GM20000 (cell line): Measurements from ENCODE around the gene FXYD6.
"Not testable (repeated sequence)": the region's sequence is repeated elsewhere in the genome, so short reads cannot be mapped to it uniquely, and the experiment has no call there.

Source experiments
- DNase-seq: peaks from one replicate; pipeline ENCODE4 v3.0.0; 2012; ENCODE audit warnings: low spot score
- TF ChIP-seq, protein P1 (sequence below): IDR thresholded peaks from 2 replicates; pipeline ENCODE4 v1.5.1; 2012; ENCODE audit warnings: mild to moderate bottlenecking, control low read depth; ENCODE audit errors: extremely low read depth, missing control alignments

FXYD6 gene

DNA sequence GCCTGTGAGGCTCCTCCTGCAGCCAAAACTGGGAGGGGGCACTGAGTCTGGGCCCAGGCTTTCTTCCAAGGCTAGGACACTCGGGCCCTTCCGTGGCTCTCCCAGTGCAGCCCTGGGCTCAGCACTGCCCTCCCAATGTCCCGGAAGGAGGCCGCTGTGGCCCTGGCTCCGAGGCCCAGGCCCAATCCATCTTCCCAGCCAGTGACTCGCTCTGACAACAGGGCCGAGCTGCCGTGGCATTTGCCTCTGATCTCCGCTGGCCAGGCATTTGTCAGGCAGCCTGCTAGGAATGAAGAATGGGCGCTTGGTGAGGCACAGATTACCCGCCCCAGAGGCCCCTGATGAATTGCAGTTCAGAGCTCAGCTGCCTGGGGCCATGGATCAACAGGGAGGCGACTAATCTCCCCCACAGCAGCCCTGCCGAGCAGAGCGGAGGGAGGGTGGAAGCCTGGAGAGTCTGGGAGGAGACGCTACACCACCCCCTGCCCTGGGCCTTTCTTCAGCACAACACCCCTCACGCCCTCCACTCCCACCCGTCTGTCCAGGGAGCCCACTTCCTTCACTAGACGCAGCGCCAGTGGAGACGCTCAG lies 60.2 kb downstream of the FXYD6 start:
- DNase-seq, result no peak
- TF ChIP-seq, protein P1, sequence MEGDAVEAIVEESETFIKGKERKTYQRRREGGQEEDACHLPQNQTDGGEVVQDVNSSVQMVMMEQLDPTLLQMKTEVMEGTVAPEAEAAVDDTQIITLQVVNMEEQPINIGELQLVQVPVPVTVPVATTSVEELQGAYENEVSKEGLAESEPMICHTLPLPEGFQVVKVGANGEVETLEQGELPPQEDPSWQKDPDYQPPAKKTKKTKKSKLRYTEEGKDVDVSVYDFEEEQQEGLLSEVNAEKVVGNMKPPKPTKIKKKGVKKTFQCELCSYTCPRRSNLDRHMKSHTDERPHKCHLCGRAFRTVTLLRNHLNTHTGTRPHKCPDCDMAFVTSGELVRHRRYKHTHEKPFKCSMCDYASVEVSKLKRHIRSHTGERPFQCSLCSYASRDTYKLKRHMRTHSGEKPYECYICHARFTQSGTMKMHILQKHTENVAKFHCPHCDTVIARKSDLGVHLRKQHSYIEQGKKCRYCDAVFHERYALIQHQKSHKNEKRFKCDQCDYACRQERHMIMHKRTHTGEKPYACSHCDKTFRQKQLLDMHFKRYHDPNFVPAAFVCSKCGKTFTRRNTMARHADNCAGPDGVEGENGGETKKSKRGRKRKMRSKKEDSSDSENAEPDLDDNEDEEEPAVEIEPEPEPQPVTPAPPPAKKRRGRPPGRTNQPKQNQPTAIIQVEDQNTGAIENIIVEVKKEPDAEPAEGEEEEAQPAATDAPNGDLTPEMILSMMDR, result no peak

DNA sequence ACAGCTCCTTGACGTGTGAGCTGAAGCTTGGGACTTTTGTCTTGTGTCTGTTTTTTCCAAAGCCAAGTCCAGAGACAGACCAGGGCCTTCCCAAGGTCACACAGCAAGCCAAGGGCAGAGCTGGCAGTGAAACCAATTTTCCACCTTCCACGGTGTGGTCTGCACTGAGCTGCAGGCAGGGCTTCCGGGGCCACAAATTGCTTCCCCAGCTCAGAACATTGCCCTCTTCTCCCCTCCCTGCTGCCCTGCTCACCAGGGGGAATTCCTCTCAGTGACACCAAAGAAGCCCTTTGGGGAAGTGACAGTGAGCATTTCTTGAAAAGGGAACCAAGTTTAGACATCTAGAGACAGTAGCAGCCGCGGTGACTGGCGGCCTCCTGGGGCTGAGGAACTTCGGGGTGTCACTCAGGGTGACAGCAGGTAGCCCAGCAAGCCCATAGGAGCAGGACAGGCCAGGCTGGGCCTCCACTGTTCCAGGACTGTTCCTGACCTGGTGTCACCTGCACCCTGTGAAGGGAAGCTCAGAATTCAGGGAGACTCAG lies 61.1 kb downstream of the FXYD6 start:
- TF ChIP-seq, protein P1, result no peak
- DNase-seq, result peak; percentile 75

DNA sequence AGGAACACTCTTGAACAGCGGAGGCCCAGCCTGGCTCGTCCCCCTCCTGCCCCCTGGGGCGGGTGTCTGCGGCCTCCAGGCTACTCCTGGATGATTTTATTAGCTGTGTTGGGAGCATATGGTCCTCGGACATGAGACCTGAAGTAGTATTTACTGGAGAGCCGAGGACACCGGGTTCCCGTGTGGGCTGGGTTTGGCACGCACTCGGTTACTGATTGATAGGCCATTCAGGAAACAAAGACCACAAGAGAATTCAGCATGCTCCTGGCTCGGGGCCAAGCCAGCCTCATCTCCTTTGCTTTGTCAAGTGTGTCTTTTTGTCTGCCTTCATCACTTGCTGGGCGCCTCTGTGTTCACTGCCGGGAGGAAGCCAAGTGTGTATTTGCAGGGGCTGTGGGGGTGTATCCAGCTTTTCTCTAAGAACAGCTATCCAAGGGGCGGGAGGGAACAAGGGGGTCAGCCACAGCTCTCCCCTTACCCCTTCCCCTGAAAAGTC lies 61.6 kb downstream of the FXYD6 start:
- peak; percentile 62 for DNase-seq
- TF ChIP-seq, protein P1, result no peak

DNA sequence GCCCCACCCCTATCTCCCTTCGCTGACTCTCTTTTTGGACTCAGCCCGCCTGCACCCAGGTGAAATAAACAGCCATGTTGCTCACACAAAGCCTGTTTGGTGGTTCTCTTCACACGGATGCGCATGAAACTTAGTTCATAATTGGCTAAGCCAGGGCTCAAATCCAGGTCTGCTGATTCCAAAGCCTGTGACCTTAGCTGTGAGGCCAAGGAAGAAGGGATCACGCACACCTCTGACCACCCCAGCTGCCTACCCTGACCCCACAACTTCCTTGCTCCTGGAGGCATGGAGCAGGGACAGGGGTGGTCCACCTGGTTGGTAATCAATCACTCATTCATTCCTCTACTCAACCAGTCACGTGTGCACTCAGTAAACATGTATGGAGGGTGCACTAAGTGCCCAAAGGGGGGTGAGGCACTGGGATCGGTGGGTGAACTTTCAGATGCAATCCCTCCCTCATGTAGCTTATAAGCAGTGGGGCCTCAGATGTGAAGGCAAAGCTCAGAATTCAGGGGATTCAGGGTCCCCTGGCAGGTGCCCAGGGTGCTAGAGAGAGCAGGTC lies 62.2 kb downstream of the FXYD6 start:
- TF ChIP-seq, protein P1, result no peak
- no peak for DNase-seq

DNA sequence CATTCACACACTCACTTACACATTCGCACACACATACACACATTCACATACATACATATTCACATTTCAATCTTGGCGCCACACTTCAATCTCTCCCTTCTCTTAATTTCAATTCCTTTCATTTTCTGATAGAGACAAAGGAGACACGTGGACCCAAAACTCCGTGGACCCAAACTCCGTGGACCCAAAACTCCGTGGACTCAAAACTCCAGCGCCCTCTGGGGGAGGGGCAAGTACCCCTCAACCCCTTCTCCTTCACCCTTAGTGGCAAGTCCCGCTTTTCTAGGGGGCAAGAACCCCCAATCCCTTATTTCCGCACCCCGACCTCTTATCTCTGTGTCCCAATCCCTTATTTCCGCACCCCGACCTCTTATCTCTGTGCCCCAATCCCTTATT lies 66.4 kb downstream of the FXYD6 start:
- not testable (repeated sequence) for DNase-seq

DNA sequence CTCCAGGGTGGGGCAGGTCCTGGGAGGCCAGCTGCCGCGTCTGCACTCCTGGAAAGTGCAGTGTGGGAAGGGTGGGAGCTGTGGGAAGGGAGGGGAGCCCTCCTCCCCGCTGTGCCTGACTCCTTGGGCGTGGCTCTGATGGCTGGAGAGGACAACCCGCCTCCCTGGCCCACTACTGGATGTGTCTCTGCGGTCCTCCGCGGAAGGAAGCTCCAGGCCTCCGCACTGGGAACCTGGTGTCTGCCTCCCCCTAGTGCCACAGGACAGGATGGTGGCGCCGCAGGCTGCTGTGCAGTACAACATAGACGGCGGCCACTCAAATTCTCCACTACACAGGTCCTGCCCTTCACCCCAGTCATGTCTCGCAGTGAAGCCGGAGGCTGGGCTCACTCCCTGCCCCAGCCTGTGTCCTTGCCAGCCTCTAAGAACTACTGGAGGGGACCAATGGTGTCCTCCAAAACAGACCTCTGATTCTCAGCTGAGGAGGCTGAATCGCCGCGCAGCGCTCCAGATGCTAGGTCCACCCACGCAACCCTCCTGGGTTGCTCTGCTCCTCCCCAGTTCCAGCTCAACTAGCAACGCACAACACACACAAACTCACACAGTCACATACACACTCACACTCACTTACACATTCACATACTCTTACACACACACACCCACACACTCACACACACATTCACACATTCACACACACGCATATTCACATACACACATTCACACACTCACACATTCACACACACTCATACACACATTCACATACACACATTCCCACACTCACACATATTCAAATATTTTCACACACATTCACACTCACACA lies 67.0 kb downstream of the FXYD6 start:
- peak; percentile 59 for DNase-seq
- TF ChIP-seq, protein P1, result peak; percentile 39

DNA sequence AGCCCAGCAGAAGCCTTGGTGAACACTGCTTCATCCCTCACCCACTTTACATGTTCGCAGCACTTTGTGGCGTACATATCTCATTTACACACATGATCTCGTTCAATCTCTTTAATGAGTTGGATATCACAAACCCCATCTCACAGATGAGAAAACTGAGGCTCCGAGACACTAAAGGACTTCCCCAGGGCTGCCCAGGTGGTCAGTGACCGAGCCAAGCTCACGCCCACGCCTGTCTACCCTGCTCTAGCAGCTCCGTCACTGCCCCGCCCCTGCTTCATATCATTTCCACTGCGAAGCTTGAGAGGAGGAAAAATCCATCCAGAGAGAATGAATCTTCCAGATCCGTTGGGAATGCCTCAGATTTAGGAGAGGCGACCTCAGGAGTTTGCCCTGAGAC lies 67.7 kb downstream of the FXYD6 start:
- TF ChIP-seq, protein P1, result no peak
- DNase-seq, result no peak
